K562 (cell line): ENCODE data around the gene ZNRF2. TPM values are rescaled to one million over a fixed set of nuclear protein-coding genes. Genes with fewer than 3 reads are reported as not detected.

Experiments
- BCL6 ChIP-seq: fragments of 250-450 bp; sonication (Bioruptor Pico); IDR thresholded peaks from 2 replicates; pipeline ENCODE4 v1.4.0; 2020
- C11orf30 ChIP-seq: fragments of 450-650 bp; IDR thresholded peaks from 2 replicates; pipeline ENCODE4 v1.6.1; 2016; ENCODE audit warnings: low read depth, mild to moderate bottlenecking
- CEBPB ChIP-seq: fragments of 450-650 bp; IDR thresholded peaks from 2 replicates; pipeline ENCODE4 v1.6.1; 2016; ENCODE audit warnings: missing genetic modification characterization, missing compliant biosample characterization
- CXXC5 ChIP-seq: fragments of 250-450 bp; sonication (Bioruptor Pico); IDR thresholded peaks from 2 replicates; pipeline ENCODE4 v1.8.0; 2022; ENCODE audit warnings: inconsistent platforms, mild to moderate bottlenecking, moderate library complexity
- ELK3 ChIP-seq: fragments of 450-650 bp; formaldehyde crosslinking; IDR thresholded peaks from 2 replicates; pipeline ENCODE4 v1.4.0; 2020; ENCODE audit warnings: mild to moderate bottlenecking
- IRF9 ChIP-seq: fragments of 450-650 bp; IDR thresholded peaks from 2 replicates; pipeline ENCODE4 v1.6.1; 2016; ENCODE audit warnings: missing biosample characterization, missing genetic modification characterization
- MCM5 ChIP-seq: fragments of 450-650 bp; IDR thresholded peaks from 2 replicates; pipeline ENCODE4 v1.6.1; 2016; ENCODE audit warnings: low read depth
- NRF1 ChIP-seq, 2 experiments: fragments of 450-650 bp; IDR thresholded peaks in 1 of 2; conservative IDR thresholded peaks in 1 of 2; 2 replicates each; pipeline ENCODE4 v1.6.1; 2014; ENCODE audit warnings: mild to moderate bottlenecking in 2 of 2
- PHTF2 ChIP-seq: fragments of 250-450 bp; sonication (Bioruptor Pico); IDR thresholded peaks from 2 replicates; pipeline ENCODE4 v1.5.0; 2021; ENCODE audit warnings: mild to moderate bottlenecking
- SRF ChIP-seq, 2 experiments: fragments of 250-450, 450-650 bp in 1 of 2; sonication (Bioruptor Pico) in 1 of 2; sonication (generic) in 1 of 2; formaldehyde crosslinking; IDR thresholded peaks; 2 replicates each; pipeline versions ENCODE4 v1.5.0 to v1.5.1; 2020 to 2022; ENCODE audit warnings: mild to moderate bottlenecking in 1 of 2, missing genetic modification reagents in 1 of 2
- ZBTB11 ChIP-seq, 3 experiments: fragments of 200-800 bp in 1 of 3; fragments of 250-450 bp in 1 of 3; fragments of 450-650 bp in 1 of 3; sonication (Bioruptor Pico) in 1 of 3; sonication (Bioruptor generic) in 1 of 3; formaldehyde crosslinking in 1 of 3; IDR thresholded peaks; 2 replicates each; pipeline versions ENCODE4 v1.6.1 to v1.8.0; 2016 to 2022; ENCODE audit warnings: mild to moderate bottlenecking in 2 of 3, missing genetic modification characterization in 2 of 3, missing compliant biosample characterization in 1 of 3, moderate library complexity in 1 of 3
- ZNF318 ChIP-seq, 2 experiments: fragments of 450-650 bp; IDR thresholded peaks; 2 replicates each; pipeline ENCODE4 v1.6.1; 2016; ENCODE audit warnings: mild to moderate bottlenecking in 2 of 2, borderline replicate concordance in 1 of 2, low read depth in 1 of 2, moderate library complexity in 1 of 2
- ZNF584 ChIP-seq: fragments of 200-800 bp; sonication (Bioruptor generic); IDR thresholded peaks from 2 replicates; pipeline ENCODE4 v1.6.1; 2016; ENCODE audit warnings: low read depth, mild to moderate bottlenecking, missing genetic modification characterization, missing compliant biosample characterization
- polyA plus RNA-seq, 8 experiments: library from polyadenylated mRNA; depleted of rRNA in 4 of 8; stranded (reverse) in 5 of 8; unstranded in 3 of 8; fragments of >200 nt; fragmentation: Nextera tagmentation in 2 of 8; fragmentation: Illumina TruSeq in 1 of 8; extraction: Ambion mirVana in 2 of 8; extraction: Trizol in 1 of 8; gene quantifications; 2 replicates each; pipeline versions ENCODE4 v1.2.1 to v1.2.3, GENCODE V29; 2011 to 2014; ENCODE audit warnings: inconsistent platforms in 1 of 8, missing spikeins in 1 of 8
- total RNA-seq, 7 experiments: library from RNA; depleted of rRNA in 6 of 7; stranded (reverse); fragments of >200 nt in 6 of 7; fragmentation: Illumina TruSeq in 2 of 7; extraction: Trizol in 2 of 7; gene quantifications; 2 replicates each; pipeline versions ENCODE4 v1.2.1 to v1.2.3, GENCODE V29; 2011 to 2021; ENCODE audit warnings: low replicate concordance in 1 of 7

ZNRF2 gene
- total and polyA plus RNA-seq, 9 of the 15 experiments (the other 6 are each of a cell fraction or from before 2014, with no cell fraction given) = 1.1 to 13.9 (median 5.5) TPM

DNA sequence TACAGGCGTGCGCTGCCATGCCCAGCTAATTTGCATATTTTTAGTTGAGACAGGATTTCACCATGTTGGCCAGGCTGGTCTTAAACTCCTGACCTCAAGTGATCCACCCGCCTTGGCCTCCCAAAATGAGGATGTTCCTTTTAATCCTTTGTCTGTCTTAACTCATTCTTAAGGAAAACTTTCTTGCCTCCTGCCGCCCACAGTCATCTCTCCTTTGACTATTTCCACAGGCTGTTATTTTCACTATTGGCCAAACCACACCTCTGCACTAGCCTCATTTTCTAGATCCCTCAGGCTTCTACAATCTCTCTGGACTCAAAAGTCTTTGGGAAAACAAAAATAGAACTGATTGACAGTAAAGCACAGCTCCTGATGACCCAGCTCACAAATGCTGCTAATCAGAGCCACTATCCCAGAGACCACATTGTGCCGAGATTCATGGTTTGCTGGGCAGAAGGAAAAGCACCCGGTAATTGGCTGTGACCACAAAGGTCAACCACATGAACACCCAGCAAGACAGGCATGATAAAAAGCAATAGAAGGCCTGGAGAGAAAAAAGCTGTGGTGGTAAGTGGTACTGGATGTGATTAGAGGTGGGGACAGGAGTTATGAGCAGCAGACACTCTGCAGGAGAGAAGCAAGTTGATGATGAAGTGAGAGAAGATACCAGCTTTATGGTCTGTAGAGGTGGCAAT lies 44.1 kb upstream of the ZNRF2 start (continued):
- TF ChIP-seq BCL6 (CRISPR knock-in tag) (no peak), ZNF318 (IDR thresholded peaks at IDR 0.05; ENCODE audit: borderline replicate concordance in 1 of 2, low read depth in 1 of 2) (no peak), SRF (CRISPR knock-in tag; IDR thresholded peaks at IDR 0.05) (no peak), NRF1 (conservative IDR thresholded peaks at IDR 0.05 in 1 of 2, IDR thresholded peaks at IDR 0.05 in 1 of 2) (no peak), CXXC5 (CRISPR knock-in tag) (no peak), PHTF2 (CRISPR knock-in tag) (no peak), C11orf30 (no peak), MCM5 (no peak), CEBPB (tag) (no peak), IRF9 (tag) (no peak), ZBTB11 (CRISPR knock-in tag; IDR thresholded peaks at IDR 0.05) (no peak), ZNF584 (CRISPR knock-in tag) (no peak), ELK3 (CRISPR knock-in tag) (no peak)
